OCI-LY1 (cell line): Measurements from ENCODE around the gene OPN4.

Experiments
- H2AFZ ChIP-seq: fragments of 200-600 bp; sonication (generic), shearing (Covaris generic); 2 replicates; pipeline ENCODE4 v1.6.0; 2014; ENCODE audit warnings: antibody characterized with exemption, mild to moderate bottlenecking, low read length
- H3F3A ChIP-seq: fragments of 200-600 bp; sonication (generic), shearing (Covaris generic); 2 replicates; pipeline ENCODE4 v1.6.0; 2014; ENCODE audit warnings: mild to moderate bottlenecking, antibody characterized with exemption, low read length, moderate library complexity; ENCODE audit not compliant: insufficient read depth
- H3K27ac ChIP-seq: fragments of 200-600 bp; sonication (generic); 2 replicates; pipeline ENCODE4 v1.5.1; 2014; ENCODE audit warnings: low read length, mixed run types, mild to moderate bottlenecking, low read depth; ENCODE audit not compliant: poor library complexity, severe bottlenecking
- H3K27me3 ChIP-seq: fragments of 200-600 bp; sonication (generic); 2 replicates; pipeline ENCODE4 v1.6.0; 2014; ENCODE audit warnings: antibody characterized with exemption, mild to moderate bottlenecking, low read length, moderate library complexity; ENCODE audit not compliant: insufficient read depth
- H3K36me3 ChIP-seq: fragments of 200-600 bp; sonication (generic); 2 replicates; pipeline ENCODE4 v1.6.1; 2014; ENCODE audit warnings: mild to moderate bottlenecking, antibody characterized with exemption, low read length, moderate library complexity, mixed read lengths; ENCODE audit not compliant: insufficient read depth
- H3K4me1 ChIP-seq: fragments of 200-600 bp; sonication (generic); 2 replicates; pipeline ENCODE4 v1.5.1; 2014; ENCODE audit warnings: mild to moderate bottlenecking, low read length, moderate library complexity; ENCODE audit not compliant: insufficient read depth, severe bottlenecking
- H3K4me2 ChIP-seq: fragments of 200-600 bp; sonication (generic), shearing (Covaris generic); 2 replicates; pipeline ENCODE4 v1.6.1; 2014; ENCODE audit warnings: low read length
- H3K4me3 ChIP-seq: fragments of 200-600 bp; sonication (generic); 2 replicates; pipeline ENCODE4 v1.5.1; 2014; ENCODE audit warnings: low read length, low read depth, mild to moderate bottlenecking, mixed read lengths; ENCODE audit not compliant: poor library complexity, severe bottlenecking
- H3K79me2 ChIP-seq: fragments of 200-600 bp; shearing (Covaris generic); 2 replicates; pipeline ENCODE4 v1.6.1; 2016; ENCODE audit warnings: mixed run types, low read length, mixed read lengths; ENCODE audit not compliant: insufficient read depth
- H3K9ac ChIP-seq: fragments of 200-600 bp; sonication (generic), shearing (Covaris generic); 2 replicates; pipeline ENCODE4 v1.6.1; 2014; ENCODE audit warnings: mild to moderate bottlenecking, low read length, mixed read lengths
- H3K9me2 ChIP-seq: fragments of 200-600 bp; sonication (generic), shearing (Covaris generic); 2 replicates; pipeline ENCODE4 v1.6.1; 2014; ENCODE audit warnings: low read depth, mild to moderate bottlenecking, low read length, mixed read lengths
- H3K9me3 ChIP-seq: fragments of 200-600 bp; shearing (Covaris generic); 2 replicates; pipeline ENCODE4 v1.6.1; 2014; ENCODE audit warnings: low read length, mixed read lengths
- H4K20me1 ChIP-seq: fragments of 200-600 bp; sonication (generic), shearing (Covaris generic); 2 replicates; pipeline ENCODE4 v1.6.0; 2016; ENCODE audit warnings: mild to moderate bottlenecking, low read length; ENCODE audit not compliant: insufficient read depth
- EZH2 ChIP-seq: fragments of 200-600 bp; sonication (generic), shearing (Covaris generic); IDR thresholded peaks from 2 replicates; pipeline ENCODE4 v1.8.0; 2017; ENCODE audit warnings: borderline replicate concordance, mixed run types, mild to moderate bottlenecking, antibody characterized with exemption, low read length, moderate library complexity, mixed read lengths
- TF ChIP-seq, protein P1 (sequence below): fragments of 200-600 bp; sonication (generic), shearing (Covaris generic); IDR thresholded peaks from 2 replicates; pipeline ENCODE4 v1.5.1; 2017; ENCODE audit warnings: mild to moderate bottlenecking, antibody characterized with exemption, low read length, moderate library complexity, mixed read lengths

Gene OPN4

DNA sequence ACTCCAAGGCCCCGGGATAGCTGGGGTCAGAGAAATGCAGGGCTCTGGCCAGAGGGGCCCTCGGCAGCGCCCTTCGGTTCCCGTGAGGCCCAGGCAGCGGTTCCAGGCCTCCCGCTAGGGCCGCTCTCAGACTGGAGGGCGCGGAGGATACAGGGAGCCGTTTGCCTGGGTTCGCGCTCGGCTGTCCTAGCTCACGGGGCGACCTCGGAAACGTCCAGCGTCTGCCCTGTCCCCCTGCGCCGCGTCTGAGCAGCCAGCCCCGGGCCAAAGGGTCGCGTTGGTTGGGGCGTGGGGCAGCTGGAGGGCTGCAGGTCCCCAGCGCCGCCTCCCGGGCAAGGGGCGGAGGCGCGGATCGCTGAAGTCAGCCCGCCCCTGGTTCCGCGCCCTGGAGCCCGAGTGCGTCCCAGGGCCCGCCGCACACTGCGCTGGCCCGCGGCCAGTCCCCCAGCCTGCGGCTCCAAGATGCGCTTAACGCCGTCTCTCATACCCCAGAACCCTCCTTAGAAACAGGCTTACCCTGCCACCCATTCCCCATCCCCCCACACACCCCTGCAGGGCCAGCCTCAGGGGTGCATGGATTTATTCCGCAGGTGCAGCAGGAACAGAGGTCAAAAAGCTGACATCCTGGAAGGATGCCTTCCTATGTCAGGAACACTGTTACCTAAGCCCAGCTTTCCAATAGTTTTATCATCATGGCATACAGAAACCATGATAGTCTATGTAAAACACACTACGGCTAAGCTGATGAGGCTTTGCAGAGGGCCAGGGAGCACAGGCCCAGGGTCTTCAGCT, 22.1 kb upstream of the OPN4 start:
- Histone ChIP-seq H4K20me1 (no peaks in the 10 kb centered on the region), H3K4me3 (no peak overlapping the region), H2AFZ (no peak overlapping the region), H3K4me2 (no peak overlapping the region), H3K27ac (no peak overlapping the region), H3K9ac (no peak overlapping the region), H3K27me3 (no peaks in the 10 kb centered on the region), H3K79me2 (no peaks in the 10 kb centered on the region), H3K4me1 (no peaks in the 10 kb centered on the region), H3K36me3 (no peaks in the 10 kb centered on the region), H3K9me3 (no peaks in the 10 kb centered on the region), H3K9me2 (no peaks in the 10 kb centered on the region), H3F3A (no peaks in the 10 kb centered on the region)
- no peak for TF ChIP-seq EZH2
- TF ChIP-seq, protein P1, sequence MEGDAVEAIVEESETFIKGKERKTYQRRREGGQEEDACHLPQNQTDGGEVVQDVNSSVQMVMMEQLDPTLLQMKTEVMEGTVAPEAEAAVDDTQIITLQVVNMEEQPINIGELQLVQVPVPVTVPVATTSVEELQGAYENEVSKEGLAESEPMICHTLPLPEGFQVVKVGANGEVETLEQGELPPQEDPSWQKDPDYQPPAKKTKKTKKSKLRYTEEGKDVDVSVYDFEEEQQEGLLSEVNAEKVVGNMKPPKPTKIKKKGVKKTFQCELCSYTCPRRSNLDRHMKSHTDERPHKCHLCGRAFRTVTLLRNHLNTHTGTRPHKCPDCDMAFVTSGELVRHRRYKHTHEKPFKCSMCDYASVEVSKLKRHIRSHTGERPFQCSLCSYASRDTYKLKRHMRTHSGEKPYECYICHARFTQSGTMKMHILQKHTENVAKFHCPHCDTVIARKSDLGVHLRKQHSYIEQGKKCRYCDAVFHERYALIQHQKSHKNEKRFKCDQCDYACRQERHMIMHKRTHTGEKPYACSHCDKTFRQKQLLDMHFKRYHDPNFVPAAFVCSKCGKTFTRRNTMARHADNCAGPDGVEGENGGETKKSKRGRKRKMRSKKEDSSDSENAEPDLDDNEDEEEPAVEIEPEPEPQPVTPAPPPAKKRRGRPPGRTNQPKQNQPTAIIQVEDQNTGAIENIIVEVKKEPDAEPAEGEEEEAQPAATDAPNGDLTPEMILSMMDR, result no peak

DNA sequence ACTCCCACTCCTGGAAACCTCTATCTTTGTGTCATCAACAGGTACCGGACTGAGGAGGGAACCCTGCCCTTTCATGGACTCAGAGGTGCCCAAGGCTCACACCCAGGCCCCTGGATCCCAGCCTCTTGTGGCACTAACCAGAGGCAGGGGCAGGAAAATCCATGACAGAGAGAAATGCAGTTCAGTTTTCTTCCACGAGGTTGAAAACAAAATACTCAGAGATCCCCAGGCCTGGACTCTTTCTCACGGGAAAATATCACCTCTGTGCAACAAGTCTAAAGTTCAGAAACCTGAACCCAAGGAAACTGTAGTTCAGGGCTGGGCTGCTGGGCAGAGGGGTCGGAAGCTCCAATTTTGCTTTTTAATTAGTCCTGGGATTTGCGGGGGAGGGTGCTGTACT, 21.4 kb upstream of the OPN4 start:
- H3K4me2 ChIP-seq, result no peak overlapping the region
- no peaks in the 10 kb centered on the region for H3F3A ChIP-seq
- no peaks in the 10 kb centered on the region for H3K27me3 ChIP-seq
- H2AFZ ChIP-seq, result no peak overlapping the region
- H3K4me1 ChIP-seq, result no peaks in the 10 kb centered on the region
- no peaks in the 10 kb centered on the region for H4K20me1 ChIP-seq
- no peaks in the 10 kb centered on the region for H3K9me3 ChIP-seq
- H3K79me2 ChIP-seq, result no peaks in the 10 kb centered on the region
- no peaks in the 10 kb centered on the region for H3K9me2 ChIP-seq
- TF ChIP-seq, protein P1, result no peak
- no peak for TF ChIP-seq EZH2
- no peak overlapping the region for H3K4me3 ChIP-seq
- H3K9ac ChIP-seq, result no peak overlapping the region
- no peaks in the 10 kb centered on the region for H3K36me3 ChIP-seq
- no peak overlapping the region for H3K27ac ChIP-seq

DNA sequence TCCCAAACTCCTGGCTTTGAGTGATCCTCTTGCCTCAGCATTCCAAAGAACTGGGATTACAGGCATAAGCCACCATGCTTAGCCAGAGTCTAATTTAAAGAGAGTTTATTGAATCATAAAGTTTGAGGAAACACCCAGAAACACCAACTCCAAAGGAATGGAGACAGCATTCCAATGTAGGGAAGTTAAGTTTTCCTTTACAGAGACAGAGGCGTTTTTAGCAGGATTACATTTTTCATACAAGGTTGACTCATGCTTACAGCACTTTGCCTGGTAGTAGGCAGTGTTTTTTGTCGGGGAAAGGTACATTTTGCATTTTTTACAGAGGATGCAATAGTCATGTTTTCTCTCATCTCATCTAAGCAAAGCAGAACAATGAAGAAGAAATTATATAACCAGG, 18.9 kb upstream of the OPN4 start:
- H3K4me1 ChIP-seq, result no peaks in the 10 kb centered on the region
- no peaks in the 10 kb centered on the region for H3F3A ChIP-seq
- TF ChIP-seq EZH2, result no peak
- TF ChIP-seq, protein P1, result no peak
- no peak overlapping the region for H3K9ac ChIP-seq
- no peak overlapping the region for H3K4me2 ChIP-seq
- H3K4me3 ChIP-seq, result no peak overlapping the region
- H3K79me2 ChIP-seq, result no peaks in the 10 kb centered on the region
- H3K9me3 ChIP-seq, result no peaks in the 10 kb centered on the region
- no peaks in the 10 kb centered on the region for H3K36me3 ChIP-seq
- H3K27ac ChIP-seq, result no peak overlapping the region
- no peaks in the 10 kb centered on the region for H3K9me2 ChIP-seq
- no peaks in the 10 kb centered on the region for H4K20me1 ChIP-seq
- no peak overlapping the region for H2AFZ ChIP-seq
- 0 out of 2 replicates have a peak, but pooled peaks cover 6% of the 10 kb centered on the region for H3K27me3 ChIP-seq
